PC-9 (cell line): ENCODE data around the gene ITGAD. TPM values are rescaled to one million over a fixed set of nuclear protein-coding genes. Genes with fewer than 3 reads are reported as not detected.
"Not testable (repeated sequence)": the region's sequence is repeated elsewhere in the genome, so short reads cannot be mapped to it uniquely, and the experiment has no call there.

Experiments
- BruUV-seq: library from RNA; stranded (reverse); fragments of 400-500 nt; replicated peaks from 2 replicates; lab custom pipeline; 2021; lab: Mats Ljungman, UMichigan
- CTCF ChIA-PET: fragments of 300-600 bp; sonication (Branson Sonifier 250); formaldehyde crosslinking; loops from one replicate; lab custom pipeline; 2022; ENCODE audit warnings: antibody characterized with exemption; lab: Charles Lee
- POLR2A ChIA-PET: fragments of 300-600 bp; sonication (Branson Sonifier 250); formaldehyde crosslinking; loops from one replicate; lab custom pipeline; 2022; ENCODE audit warnings: antibody characterized with exemption; ENCODE audit not compliant: unreplicated experiment; lab: Charles Lee
- DNase-seq, 2 experiments: peaks; one replicate each; pipeline versions ENCODE4 v3.0.0 to v3.0.0-alpha.2; 2015 to 2022; ENCODE audit warnings: mixed read lengths in 1 of 2
- H2AFZ ChIP-seq: fragments of 200-600 bp; sonication (generic); 2 replicates; pipeline ENCODE4 v1.8.1; 2017; ENCODE audit warnings: antibody characterized with exemption
- H3F3A ChIP-seq: fragments of 200-600 bp; sonication (generic); 2 replicates; pipeline ENCODE4 v1.8.1; 2017; ENCODE audit warnings: antibody characterized with exemption, mild to moderate bottlenecking, low read depth; ENCODE audit not compliant: insufficient read depth
- H3K27ac ChIP-seq: fragments of 200-600 bp; sonication (generic); 2 replicates; pipeline ENCODE4 v1.6.1; 2016; ENCODE audit warnings: mixed run types
- H3K27me3 ChIP-seq: fragments of 200-600 bp; sonication (generic); 2 replicates; pipeline ENCODE4 v1.6.1; 2016; ENCODE audit warnings: low read depth, mixed run types; ENCODE audit not compliant: insufficient read depth
- H3K36me3 ChIP-seq: fragments of 200-600 bp; sonication (generic); 2 replicates; pipeline ENCODE4 v1.6.1; 2016; ENCODE audit warnings: low read depth, mixed run types
- H3K4me1 ChIP-seq: fragments of 200-600 bp; sonication (generic); replicated peaks from 2 replicates; pipeline ENCODE4 v1.6.1; 2016; ENCODE audit warnings: mixed run types; ENCODE audit not compliant: insufficient read depth
- H3K4me2 ChIP-seq: fragments of 200-600 bp; sonication (generic); 2 replicates; pipeline ENCODE4 v1.6.1; 2017; ENCODE audit warnings: mixed run types
- H3K4me3 ChIP-seq: fragments of 200-600 bp; sonication (generic); 2 replicates; pipeline ENCODE4 v1.6.1; 2016; ENCODE audit warnings: mixed run types
- H3K79me2 ChIP-seq: fragments of 200-600 bp; sonication (generic); 2 replicates; pipeline ENCODE4 v1.6.1; 2017; ENCODE audit warnings: low read depth, mixed run types
- H3K9me2 ChIP-seq: fragments of 200-600 bp; sonication (generic); 2 replicates; pipeline ENCODE4 v1.8.1; 2017; ENCODE audit warnings: mild to moderate bottlenecking; ENCODE audit not compliant: insufficient read depth
- H3K9me3 ChIP-seq: fragments of 200-600 bp; sonication (generic); 2 replicates; pipeline ENCODE4 v1.8.1; 2016; ENCODE audit warnings: low read depth; ENCODE audit not compliant: insufficient read depth
- H4K20me1 ChIP-seq: fragments of 200-600 bp; sonication (generic); 2 replicates; pipeline ENCODE4 v1.8.1; 2017; ENCODE audit not compliant: insufficient read depth
- CTCF ChIP-seq: fragments of 200-600 bp; sonication (generic); conservative IDR thresholded peaks from 2 replicates; pipeline ENCODE4 v1.6.1; 2017; ENCODE audit warnings: mixed run types, antibody characterized with exemption, mild to moderate bottlenecking, moderate library complexity
- EZH2 ChIP-seq: fragments of 200-600 bp; sonication (generic); IDR thresholded peaks from 2 replicates; pipeline ENCODE4 v1.8.0; 2017; ENCODE audit warnings: antibody characterized with exemption, low read depth
- intact Hi-C: fragments of 100-400 bp; cut with micrococcal nuclease; formaldehyde crosslinking; loops from one replicate; pipeline ENCODE4 v1.10.0; 2022; ENCODE audit not compliant: unreplicated experiment
- total RNA-seq: library from RNA; stranded (reverse); gene quantifications from 2 replicates; pipeline ENCODE4 v1.2.3, GENCODE V29; 2021

The ITGAD gene
- total RNA-seq, 1 experiment from 2014 or later, result not detected

DNA sequence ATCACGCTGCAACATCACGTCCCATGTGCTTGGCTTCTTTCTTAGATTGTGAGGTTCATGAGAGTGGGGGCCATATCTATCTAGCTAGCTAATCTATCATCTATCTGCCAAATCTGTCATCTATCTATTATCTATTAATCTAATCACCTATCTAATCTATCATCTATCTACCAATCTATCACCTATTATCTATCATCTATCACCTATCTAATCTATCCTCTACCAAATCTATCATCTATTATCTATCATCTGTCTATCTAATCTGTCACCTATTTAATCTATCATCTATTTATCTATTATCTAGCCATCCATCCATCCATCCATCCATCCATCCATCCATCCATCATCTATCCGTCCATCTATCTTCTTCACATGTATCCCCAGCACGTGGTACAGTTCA lies 20.8 kb downstream of the ITGAD start:
- Histone ChIP-seq H3K36me3 (no peaks in the 10 kb centered on the region), H3K4me2 (no peak overlapping the region), H3K27me3 (peaks cover 27% of the 10 kb centered on the region; the same call in 1 of the 2 replicates), H3K27ac (no peak overlapping the region), H3K4me3 (no peak overlapping the region), H2AFZ (no peak overlapping the region), H4K20me1 (no peaks in the 10 kb centered on the region), H3K9me3 (no peaks in the 10 kb centered on the region), H3K79me2 (no peaks in the 10 kb centered on the region), H3K4me1 (no peaks in the 10 kb centered on the region), H3K9me2 (no peaks in the 10 kb centered on the region), H3F3A (no peaks in the 10 kb centered on the region)
- no TSS peak for BruUV-seq
- ChIA-PET POLR2A (no interaction called here), CTCF (no interaction called here)
- DNase-seq, result no peak
- TF ChIP-seq EZH2 (no peak), CTCF (no peak)
- intact Hi-C loops, result no loop called here

DNA sequence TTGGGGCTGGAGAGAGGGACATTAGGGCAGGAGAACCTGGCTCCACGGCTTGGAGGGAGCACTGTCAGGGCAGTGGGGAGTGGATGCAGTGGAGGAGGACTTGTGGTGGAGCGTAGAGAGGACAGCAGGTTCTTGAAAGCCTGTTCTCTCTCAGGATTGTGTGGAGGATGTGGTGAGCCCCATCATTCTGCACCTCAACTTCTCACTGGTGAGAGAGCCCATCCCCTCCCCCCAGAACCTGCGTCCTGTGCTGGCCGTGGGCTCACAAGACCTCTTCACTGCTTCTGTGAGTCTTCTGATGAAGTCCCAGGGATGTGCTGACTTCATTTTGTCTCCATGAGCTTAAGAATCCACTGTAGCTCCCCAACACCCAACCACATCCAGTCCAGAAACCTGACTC lies 21.6 kb downstream of the ITGAD start:
- Histone ChIP-seq H3K79me2 (no peaks in the 10 kb centered on the region), H3K36me3 (no peaks in the 10 kb centered on the region), H3K4me3 (no peak overlapping the region), H3F3A (no peaks in the 10 kb centered on the region), H3K9me3 (no peaks in the 10 kb centered on the region), H3K27ac (no peak overlapping the region), H2AFZ (no peak overlapping the region), H4K20me1 (no peaks in the 10 kb centered on the region), H3K4me2 (no peak overlapping the region), H3K27me3 (peaks cover 27% of the 10 kb centered on the region; the same call in 1 of the 2 replicates), H3K9me2 (no peaks in the 10 kb centered on the region), H3K4me1 (no peaks in the 10 kb centered on the region)
- CTCF ChIA-PET, result no interaction called here
- DNase-seq, result no peak
- no peak for TF ChIP-seq EZH2
- no peak for TF ChIP-seq CTCF
- intact Hi-C loops, result no loop called here
- POLR2A ChIA-PET, result no interaction called here
- BruUV-seq, result no TSS peak

DNA sequence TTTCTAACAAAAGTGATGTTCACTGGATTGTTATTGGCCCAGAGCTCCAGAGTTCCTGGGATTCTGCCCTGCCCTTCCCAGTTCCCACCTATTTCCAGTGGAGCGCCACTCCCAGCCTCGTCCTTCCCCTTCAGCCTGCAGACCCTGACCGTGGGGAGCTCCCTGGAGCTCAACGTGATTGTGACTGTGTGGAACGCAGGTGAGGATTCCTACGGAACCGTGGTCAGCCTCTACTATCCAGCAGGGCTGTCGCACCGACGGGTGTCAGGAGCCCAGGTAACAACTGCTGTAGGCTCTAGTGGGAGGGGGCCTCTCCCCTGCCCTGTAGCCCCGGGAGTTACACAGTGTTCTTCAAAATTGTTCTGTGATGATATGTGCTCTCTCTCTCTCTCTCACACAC lies 23.2 kb downstream of the ITGAD start:
- intact Hi-C loops, result no loop called here
- BruUV-seq, result no TSS peak
- POLR2A ChIA-PET, result no interaction called here

DNA sequence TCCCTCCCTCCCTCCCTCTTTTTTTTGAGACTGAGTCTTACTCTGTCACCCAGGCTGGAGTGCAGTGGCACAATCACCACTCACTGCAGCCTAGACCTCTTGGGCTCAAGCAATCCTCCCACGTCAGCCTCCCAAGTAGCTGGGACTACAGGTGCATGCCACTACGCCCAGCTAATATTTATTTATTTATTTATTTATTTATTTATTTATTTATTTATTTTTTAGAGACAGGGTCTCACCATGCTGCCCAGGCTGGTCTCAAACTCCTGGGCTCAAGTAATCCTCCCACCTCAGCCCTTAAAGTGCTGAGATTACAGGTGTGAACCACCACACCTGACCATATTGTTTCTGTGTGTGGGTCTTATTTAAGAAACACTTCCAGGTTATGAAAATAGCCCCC lies 23.9 kb downstream of the ITGAD start:
- H3K4me1 ChIP-seq, H3K79me2 ChIP-seq, H3K9me3 ChIP-seq, H3F3A ChIP-seq, H3K4me2 ChIP-seq, H4K20me1 ChIP-seq, H3K9me2 ChIP-seq, intact Hi-C loops, H2AFZ ChIP-seq, DNase-seq, H3K27ac ChIP-seq, H3K4me3 ChIP-seq, CTCF ChIA-PET, BruUV-seq, H3K36me3 ChIP-seq, POLR2A ChIA-PET: not testable (repeated sequence)
- H3K27me3 ChIP-seq, result peaks cover 40% of the 10 kb centered on the region; the same call in 1 of the 2 replicates

More for the DNA sequence above, 23.2 kb downstream of the ITGAD start:
- Histone ChIP-seq H3K4me3 (no peak overlapping the region), H3K79me2 (no peaks in the 10 kb centered on the region), H3K4me1 (no peaks in the 10 kb centered on the region), H3K36me3 (no peaks in the 10 kb centered on the region), H3K27me3 (peaks cover 36% of the 10 kb centered on the region; the same call in 1 of the 2 replicates), H4K20me1 (no peaks in the 10 kb centered on the region), H3K27ac (no peak overlapping the region), H3K4me2 (no peak overlapping the region), H2AFZ (no peak overlapping the region), H3K9me2 (no peaks in the 10 kb centered on the region), H3K9me3 (no peaks in the 10 kb centered on the region), H3F3A (no peaks in the 10 kb centered on the region)
- CTCF ChIA-PET, result no interaction called here
- no peak for DNase-seq
- TF ChIP-seq EZH2, result no peak
